AML-193 (cell line): ENCODE data around the gene RALGAPA2.

ENCODE experiments used
- DNase-seq, 2 experiments: peaks; one replicate each; lab custom pipeline; 2025; lab: John Stamatoyannopoulos, UW

Gene RALGAPA2

GRCh38 chr20:20536240-20536933, 176.1 kb downstream of the RALGAPA2 start:
- no peak for DNase-seq

- DNase-seq: no peak
Observed at GRCh38 chr20:20535051-20535450, 177.4 kb downstream of the RALGAPA2 start.

- no peak for DNase-seq
Observed at GRCh38 chr20:20531283-20531682, 181.2 kb downstream of the RALGAPA2 start.

- DNase-seq: no peak
Observed at GRCh38 chr20:20530428-20531151, 181.9 kb downstream of the RALGAPA2 start.

- DNase-seq: no peak
Observed at GRCh38 chr20:20529597-20529996, 182.8 kb downstream of the RALGAPA2 start.

GRCh38 chr20:20528861-20529260, 183.6 kb downstream of the RALGAPA2 start:
- no peak for DNase-seq

GRCh38 chr20:20527661-20528060, 184.8 kb downstream of the RALGAPA2 start:
- no peak for DNase-seq

- no peak for DNase-seq
Observed at GRCh38 chr20:20525756-20526155, 186.7 kb downstream of the RALGAPA2 start.

- no peak for DNase-seq
Observed at GRCh38 chr20:20525214-20525613, 187.2 kb downstream of the RALGAPA2 start.

GRCh38 chr20:20524756-20525155, 187.7 kb downstream of the RALGAPA2 start:
- DNase-seq: no peak

GRCh38 chr20:20521736-20522135, 190.7 kb downstream of the RALGAPA2 start:
- DNase-seq: no peak

GRCh38 chr20:20520776-20521175, 191.7 kb downstream of the RALGAPA2 start:
- no peak for DNase-seq

GRCh38 chr20:20519269-20519668, 193.2 kb downstream of the RALGAPA2 start:
- DNase-seq: no peak

- DNase-seq: no peak
Observed at GRCh38 chr20:20518263-20518662, 194.2 kb downstream of the RALGAPA2 start.

- DNase-seq: no peak
Observed at GRCh38 chr20:20517296-20517695, 195.1 kb downstream of the RALGAPA2 start.

GRCh38 chr20:20513720-20514119, 198.7 kb downstream of the RALGAPA2 start:
- DNase-seq: no peak

- DNase-seq: no peak
Observed at GRCh38 chr20:20505554-20505953, 206.9 kb downstream of the RALGAPA2 start.

GRCh38 chr20:20503777-20504530, 208.5 kb downstream of the RALGAPA2 start:
- no peak for DNase-seq

GRCh38 chr20:20501128-20501527, 211.3 kb downstream of the RALGAPA2 start:
- no peak for DNase-seq

- DNase-seq: no peak
Observed at GRCh38 chr20:20500312-20500711, 212.1 kb downstream of the RALGAPA2 start.

GRCh38 chr20:20499439-20499838, 213.0 kb downstream of the RALGAPA2 start:
- no peak for DNase-seq

GRCh38 chr20:20498076-20498861, 214.2 kb downstream of the RALGAPA2 start:
- DNase-seq: no peak
